Body of pancreas (tissue), 4 donors: ENCODE results near the gene PSD4. TPM values are rescaled to one million over a fixed set of nuclear protein-coding genes. Genes with fewer than 3 reads are reported as not detected.
A peak's percentile ranks its signal among the peaks of the same experiment; 100 is the strongest.

Experiments used
- ATAC-seq: fragments of 150-250 bp; one replicate; pipeline ENCODE4 v1.9.1; 2016
- DNase-seq, 4 donors: peaks; one replicate each; pipeline ENCODE4 v3.0.0-alpha.2; 2019
- H3K27ac ChIP-seq, 4 donors: fragments of 200-600 bp; sonication (generic); 1 replicate in 3 of 4; 2 replicates in 1 of 4; pipeline versions ENCODE4 v1.5.1 to v1.6.1; 2016 to 2019; ENCODE audit warnings: mild to moderate bottlenecking in 1 of 4, mixed read lengths in 1 of 4, moderate library complexity in 1 of 4
- H3K27me3 ChIP-seq, 2 donors: fragments of 200-600 bp; sonication (generic); one replicate each; pipeline ENCODE4 v1.6.0; 2016; ENCODE audit warnings: mild to moderate bottlenecking in 1 of 2
- H3K36me3 ChIP-seq, 2 donors: fragments of 200-600 bp; sonication (generic); replicated peaks in 1 of 2; 2 replicates each; pipeline ENCODE4 v1.5.1; 2016; ENCODE audit warnings: low read depth in 2 of 2; ENCODE audit not compliant: insufficient read depth in 1 of 2
- H3K4me1 ChIP-seq: fragments of 200-600 bp; sonication (generic); one replicate; pipeline ENCODE4 v1.6.0; 2016
- H3K4me3 ChIP-seq, 2 donors: fragments of 200-600 bp; sonication (generic); 1 replicate in 1 of 2; 2 replicates in 1 of 2; pipeline ENCODE4 v1.5.1; 2016 to 2019
- H3K9me3 ChIP-seq, 3 donors: fragments of 200-600 bp; sonication (generic); 1 replicate in 2 of 3; 2 replicates in 1 of 3; pipeline ENCODE4 v1.5.1; 2016
- POLR2A ChIP-seq, 3 donors: fragments of 450-650 bp; IDR thresholded peaks; one replicate each; pipeline ENCODE4 v1.6.1; 2016; ENCODE audit warnings: antibody characterized with exemption in 3 of 3, mild to moderate bottlenecking in 2 of 3
- WGBS, 2 donors: methylation state at CpG; one replicate each; pipeline ENCODE4 v1.1.5; 2017; 5-methylcytosine and 5-hydroxymethylcytosine counted together
- intact Hi-C: fragments of 100-400 bp; cut with DNase I; formaldehyde crosslinking; loops from one replicate; pipeline ENCODE4 v1.15.1; 2023
- total RNA-seq, 2 donors: library from RNA; depleted of rRNA; stranded (reverse); fragments of >200 nt; gene quantifications; one replicate each; pipeline ENCODE4 v1.1.0, GENCODE V29; 2016
- TF ChIP-seq, protein P1 (sequence below), 7 experiments: fragments of 450-650 bp in 4 of 7; fragments of 200-600 bp in 3 of 7; sonication (generic) in 3 of 7; IDR thresholded peaks; one replicate each; pipeline ENCODE4 v1.5.1; 2016 to 2019; ENCODE audit warnings: antibody characterized with exemption in 7 of 7

The PSD4 gene
- total RNA-seq, 2 donors from 2014 or later, result 40.5 to 83.4 TPM

DNA sequence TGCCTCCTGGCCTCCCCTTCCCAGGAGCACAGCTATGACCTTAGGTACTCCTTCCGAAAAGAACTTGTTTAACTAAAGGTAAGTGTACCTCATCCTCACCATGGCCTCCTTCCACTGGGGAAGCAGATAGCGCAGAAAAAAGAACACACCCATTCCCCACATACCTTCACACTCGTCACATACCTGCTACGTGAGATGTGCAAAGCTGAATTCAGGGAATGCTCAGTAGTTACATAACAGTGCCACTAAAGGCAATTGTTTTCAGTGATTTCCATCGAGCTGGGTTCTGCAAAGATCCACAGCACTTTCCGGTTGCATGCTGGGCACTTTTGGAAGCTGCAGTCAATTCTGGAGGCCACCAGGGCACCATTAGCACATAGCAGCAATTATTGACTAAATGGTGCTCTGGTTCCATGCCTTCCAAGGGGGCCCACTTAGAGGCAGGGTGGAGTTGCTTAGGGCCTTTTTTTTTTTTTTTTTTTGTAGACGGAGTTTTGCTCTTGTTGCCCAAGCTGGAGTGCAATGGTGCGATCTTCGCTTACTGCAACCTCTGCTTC lies 63.9 kb downstream of the PSD4 start:
- intact Hi-C loops, result no loop called here
- DNase-seq, result no peak

DNA sequence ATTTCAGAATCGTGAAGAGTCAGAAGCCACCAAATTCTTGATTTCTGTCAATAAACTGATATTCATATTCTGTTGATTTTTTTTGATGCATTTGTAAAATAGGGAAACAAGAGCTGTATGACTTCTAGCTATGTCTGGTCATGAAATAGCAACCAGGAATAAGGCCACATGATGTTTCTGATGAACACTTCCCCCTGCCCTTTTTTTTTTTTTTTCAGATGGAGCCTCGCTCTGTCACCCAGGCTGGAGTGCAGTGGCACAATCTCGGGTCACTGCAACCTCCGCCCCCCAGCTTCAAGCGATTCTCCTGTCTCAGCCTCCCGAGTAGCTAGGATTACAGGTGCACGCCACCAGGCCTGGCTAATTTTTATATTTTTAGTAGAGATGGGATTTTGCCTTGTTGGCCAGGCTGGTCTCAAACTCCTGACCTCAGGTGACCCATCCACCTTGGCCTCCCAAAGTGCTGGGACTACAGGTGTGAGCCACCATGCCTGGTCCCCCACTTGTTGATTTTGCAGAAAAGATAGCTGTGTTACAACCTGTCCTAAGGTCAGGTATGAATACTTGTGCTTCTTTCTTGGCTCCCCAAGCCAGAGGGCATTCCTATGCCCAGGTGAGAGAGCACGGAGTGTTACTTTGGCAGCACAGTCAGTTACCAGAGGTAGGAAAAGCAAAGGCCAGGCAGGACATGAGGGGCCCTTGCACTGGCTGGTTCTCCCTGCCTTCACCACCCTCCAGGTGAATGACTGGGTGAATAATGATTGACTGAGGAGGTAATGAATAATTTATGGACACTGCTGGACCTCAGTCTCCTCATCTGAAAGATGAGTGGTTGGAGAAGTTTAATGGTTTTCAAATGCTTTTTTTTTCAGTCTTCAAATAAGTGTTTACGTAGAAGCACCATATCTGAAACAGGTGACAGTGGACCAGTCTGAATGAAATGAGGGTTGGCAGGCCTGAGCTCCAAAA lies 65.4 kb downstream of the PSD4 start:
- 84 to 96% methylated on average over 9 of the region's 9 CpGs for WGBS, 2 donors
- peak overlapping the region in 2 of 4 donors; percentile 27 to 43 for H3K27ac ChIP-seq

More for the DNA sequence above, 63.9 kb downstream of the PSD4 start:
- 76 to 86% methylated on average over 9 of the region's 9 CpGs for WGBS, 2 donors
- TF ChIP-seq, protein P1, sequence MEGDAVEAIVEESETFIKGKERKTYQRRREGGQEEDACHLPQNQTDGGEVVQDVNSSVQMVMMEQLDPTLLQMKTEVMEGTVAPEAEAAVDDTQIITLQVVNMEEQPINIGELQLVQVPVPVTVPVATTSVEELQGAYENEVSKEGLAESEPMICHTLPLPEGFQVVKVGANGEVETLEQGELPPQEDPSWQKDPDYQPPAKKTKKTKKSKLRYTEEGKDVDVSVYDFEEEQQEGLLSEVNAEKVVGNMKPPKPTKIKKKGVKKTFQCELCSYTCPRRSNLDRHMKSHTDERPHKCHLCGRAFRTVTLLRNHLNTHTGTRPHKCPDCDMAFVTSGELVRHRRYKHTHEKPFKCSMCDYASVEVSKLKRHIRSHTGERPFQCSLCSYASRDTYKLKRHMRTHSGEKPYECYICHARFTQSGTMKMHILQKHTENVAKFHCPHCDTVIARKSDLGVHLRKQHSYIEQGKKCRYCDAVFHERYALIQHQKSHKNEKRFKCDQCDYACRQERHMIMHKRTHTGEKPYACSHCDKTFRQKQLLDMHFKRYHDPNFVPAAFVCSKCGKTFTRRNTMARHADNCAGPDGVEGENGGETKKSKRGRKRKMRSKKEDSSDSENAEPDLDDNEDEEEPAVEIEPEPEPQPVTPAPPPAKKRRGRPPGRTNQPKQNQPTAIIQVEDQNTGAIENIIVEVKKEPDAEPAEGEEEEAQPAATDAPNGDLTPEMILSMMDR (IDR thresholded peaks at IDR 0.05), result no peak
- TF ChIP-seq POLR2A (IDR thresholded peaks at IDR 0.05), result no peak
- Histone ChIP-seq H3K27ac (no peak overlapping the region), H3K27me3 (no peaks in the 10 kb centered on the region), H3K9me3 (no peaks in the 10 kb centered on the region), H3K4me3 (no peak overlapping the region), H3K4me1 (peaks cover 21% of the 10 kb centered on the region), H3K36me3 (no peaks in the 10 kb centered on the region)
- ATAC-seq, result no peak

DNA sequence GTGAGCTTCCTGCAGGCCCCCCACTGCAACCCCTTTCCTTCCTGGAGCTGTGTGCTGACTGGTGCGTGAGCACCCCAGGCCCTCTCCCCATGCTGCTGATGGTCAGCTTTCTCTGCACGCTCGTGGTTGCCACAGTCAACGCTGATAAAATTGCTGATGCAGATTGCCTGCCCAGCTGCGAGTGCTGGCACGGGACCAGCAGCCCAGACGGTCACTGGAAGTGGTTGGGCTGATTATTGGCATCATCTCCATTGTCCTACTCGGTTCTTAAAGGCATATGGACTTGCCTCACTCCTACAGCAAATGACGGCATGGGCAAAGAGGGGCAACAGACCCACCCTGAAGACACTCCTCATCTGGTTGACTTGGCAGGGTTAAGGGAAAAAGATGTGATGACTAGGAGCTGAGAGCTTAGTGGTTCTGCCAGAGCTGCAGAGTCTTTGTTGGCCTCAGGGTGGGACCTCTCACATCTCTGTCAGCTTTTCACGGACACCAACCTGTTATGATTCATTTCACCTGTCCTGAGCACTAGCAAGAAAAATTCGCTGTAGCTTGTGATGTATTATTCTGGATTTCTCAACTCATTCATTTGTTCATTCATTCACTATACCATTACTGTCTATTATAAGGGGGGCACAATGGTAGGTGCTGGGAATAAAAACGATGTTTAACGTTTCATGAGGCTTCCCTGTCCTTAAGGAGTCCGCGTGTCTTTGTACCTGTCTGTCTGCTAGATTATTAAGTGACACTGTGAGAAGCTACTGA lies 66.6 kb downstream of the PSD4 start:
- Histone ChIP-seq H3K27ac (peak overlapping the region in 2 of 4 donors; percentile 27 to 43), H3K36me3 (no peaks in the 10 kb centered on the region), H3K4me3 (no peak overlapping the region), H3K4me1 (peaks cover 17% of the 10 kb centered on the region), H3K9me3 (no peaks in the 10 kb centered on the region), H3K27me3 (no peaks in the 10 kb centered on the region)
- intact Hi-C loops, result no loop called here
- TF ChIP-seq POLR2A (IDR thresholded peaks at IDR 0.05), result peak in 1 of 3 donors; percentile 3
- TF ChIP-seq, protein P1 (IDR thresholded peaks at IDR 0.05), result no peak
- DNase-seq (peak; percentile 85 to 92 (median 90)), ATAC-seq (peak; percentile 78)
- WGBS, 2 donors, result 24 to 26% methylated on average over 12 to 15 of the region's 15 CpGs

More for the DNA sequence above, 65.4 kb downstream of the PSD4 start:
- intact Hi-C loops, result no loop called here
- H3K36me3 ChIP-seq, result no peaks in the 10 kb centered on the region
- H3K4me3 ChIP-seq, result no peak overlapping the region
- ATAC-seq (no peak), DNase-seq (no peak)
- TF ChIP-seq, protein P1 (IDR thresholded peaks at IDR 0.05), result no peak
- TF ChIP-seq POLR2A (IDR thresholded peaks at IDR 0.05), result no peak
- H3K9me3 ChIP-seq, result no peaks in the 10 kb centered on the region
- H3K27me3 ChIP-seq, result no peaks in the 10 kb centered on the region
- H3K4me1 ChIP-seq, result peaks cover 18% of the 10 kb centered on the region

DNA sequence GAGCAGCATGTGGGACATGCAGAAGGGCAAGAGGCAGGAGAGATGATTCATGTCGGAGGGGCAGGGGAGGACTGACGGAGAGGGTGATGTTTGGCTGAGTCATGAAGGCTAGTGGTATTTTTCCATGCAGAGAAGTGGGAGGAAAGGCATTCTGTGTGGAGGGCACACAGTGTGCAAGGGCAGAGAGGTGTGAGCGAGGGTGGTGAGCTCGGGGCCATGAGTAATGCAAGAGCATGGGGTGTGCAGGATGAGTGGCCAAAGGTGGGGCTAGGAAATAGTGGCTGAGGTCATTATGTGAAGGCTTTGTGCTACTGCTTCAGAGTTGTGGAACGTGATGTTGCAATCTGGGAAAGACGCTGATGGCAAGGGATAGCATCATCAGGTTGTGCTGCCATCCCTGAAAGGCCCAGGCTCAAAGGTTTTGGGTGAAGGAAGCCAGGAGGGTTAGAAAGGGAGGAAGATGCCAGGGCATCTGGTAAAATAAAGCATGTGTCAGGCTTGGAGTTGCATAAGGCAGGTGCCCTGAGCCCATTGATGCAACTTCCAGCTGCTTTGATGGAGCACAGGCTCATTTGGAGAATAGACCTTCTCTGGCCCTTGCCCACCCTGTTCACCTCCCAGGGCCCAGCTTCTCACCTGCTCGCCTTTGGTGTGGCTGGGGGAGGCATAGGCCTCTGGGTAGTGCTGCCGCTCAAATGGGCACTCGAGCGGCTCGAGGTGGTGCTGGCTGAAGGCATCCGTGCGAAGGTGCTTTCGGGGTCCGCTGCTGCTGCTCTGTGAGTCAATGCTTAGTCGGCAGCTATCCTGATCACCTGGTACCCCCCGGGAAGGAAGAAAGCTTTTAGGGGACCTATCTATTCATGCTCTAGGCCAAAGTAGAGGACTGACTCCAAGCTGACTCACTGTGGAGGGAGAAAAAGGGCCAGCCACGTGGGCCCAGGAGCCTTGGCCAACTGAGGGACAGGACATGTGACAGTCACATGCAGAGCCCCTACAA lies 67.4 kb downstream of the PSD4 start:
- Histone ChIP-seq H3K9me3 (no peaks in the 10 kb centered on the region), H3K4me3 (no peak overlapping the region), H3K27ac (peak overlapping the region in 2 of 4 donors; percentile 27 to 43), H3K4me1 (peaks cover 16% of the 10 kb centered on the region), H3K36me3 (no peaks in the 10 kb centered on the region), H3K27me3 (no peaks in the 10 kb centered on the region)
- peak; percentile 64 for ATAC-seq
- intact Hi-C loops, result no loop called here
- TF ChIP-seq POLR2A (IDR thresholded peaks at IDR 0.05), result no peak
- TF ChIP-seq, protein P1 (IDR thresholded peaks at IDR 0.05), result no peak
- 67 to 71% methylated on average over 13 to 14 of the region's 18 CpGs for WGBS, 2 donors
- peak in 3 of 4 donors; percentile 29 to 68 (median 31) for DNase-seq
